Endothelial cell of umbilical vein (primary cell): ENCODE results near the gene PYGB.

Experiments
- POLR2AphosphoS5 ChIP-seq: IDR thresholded peaks from 2 replicates; pipeline ENCODE4 v1.6.1; 2012; ENCODE audit warnings: low read depth, mild to moderate bottlenecking, control low read depth, low read length, moderate library complexity; ENCODE audit not compliant: insufficient read depth
- TF ChIP-seq, protein P1 (sequence below), 2 donors: IDR thresholded peaks; 1 replicate in 1 of 2; 2 replicates in 1 of 2; pipeline ENCODE4 v1.5.1; 2011; ENCODE audit warnings: low read length in 2 of 2, mild to moderate bottlenecking in 2 of 2, moderate library complexity in 2 of 2, control low read depth in 1 of 2, inconsistent platforms in 1 of 2, low read depth in 1 of 2; ENCODE audit not compliant: insufficient read depth in 1 of 2; ENCODE audit errors: extremely low read depth in 1 of 2

DNA sequence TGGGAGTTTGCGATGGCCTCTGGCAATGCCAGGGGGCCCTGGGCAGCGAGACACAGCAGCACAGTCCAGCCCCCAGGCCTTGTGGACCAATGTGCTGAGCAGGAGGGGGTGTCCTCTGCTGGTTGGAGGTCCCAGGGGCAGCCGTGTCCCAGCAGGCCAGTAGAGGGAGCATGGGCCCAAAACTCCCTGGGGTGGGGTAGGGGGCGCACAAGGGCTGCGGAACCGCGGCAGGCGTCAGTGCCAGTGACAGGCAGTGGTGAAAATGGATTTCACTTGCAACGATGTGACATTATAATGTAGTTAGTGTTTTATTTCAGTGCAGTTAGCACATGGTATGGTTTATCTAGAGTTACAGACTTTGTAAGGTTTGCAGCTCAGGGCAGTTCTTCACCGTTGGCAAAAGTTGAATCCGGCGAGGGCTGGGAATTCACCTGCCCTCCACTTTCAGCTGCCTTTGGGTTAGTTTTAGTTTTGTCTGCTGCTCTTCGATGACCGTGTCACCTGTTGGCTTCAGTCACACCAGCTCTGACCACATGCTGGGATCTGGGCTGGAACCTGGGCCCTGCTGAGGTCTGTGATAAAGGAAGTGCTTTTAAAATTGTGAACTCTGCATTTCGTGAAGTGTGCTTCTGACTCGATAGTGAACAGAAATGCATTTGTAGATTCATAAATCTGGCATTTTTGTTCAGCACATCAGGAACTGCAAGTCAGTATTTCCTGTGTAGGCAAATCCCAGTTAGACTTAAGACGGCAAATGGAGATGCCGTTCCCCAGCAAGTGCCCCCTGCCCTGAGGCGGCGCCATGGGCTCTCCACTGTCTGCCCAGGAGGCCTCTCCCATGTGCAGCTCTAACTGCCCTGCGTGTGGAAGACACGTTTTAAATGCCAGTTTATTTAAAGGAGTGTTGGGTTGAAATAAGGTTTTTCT, 46.8 kb downstream of the PYGB start:
- TF ChIP-seq, protein P1, sequence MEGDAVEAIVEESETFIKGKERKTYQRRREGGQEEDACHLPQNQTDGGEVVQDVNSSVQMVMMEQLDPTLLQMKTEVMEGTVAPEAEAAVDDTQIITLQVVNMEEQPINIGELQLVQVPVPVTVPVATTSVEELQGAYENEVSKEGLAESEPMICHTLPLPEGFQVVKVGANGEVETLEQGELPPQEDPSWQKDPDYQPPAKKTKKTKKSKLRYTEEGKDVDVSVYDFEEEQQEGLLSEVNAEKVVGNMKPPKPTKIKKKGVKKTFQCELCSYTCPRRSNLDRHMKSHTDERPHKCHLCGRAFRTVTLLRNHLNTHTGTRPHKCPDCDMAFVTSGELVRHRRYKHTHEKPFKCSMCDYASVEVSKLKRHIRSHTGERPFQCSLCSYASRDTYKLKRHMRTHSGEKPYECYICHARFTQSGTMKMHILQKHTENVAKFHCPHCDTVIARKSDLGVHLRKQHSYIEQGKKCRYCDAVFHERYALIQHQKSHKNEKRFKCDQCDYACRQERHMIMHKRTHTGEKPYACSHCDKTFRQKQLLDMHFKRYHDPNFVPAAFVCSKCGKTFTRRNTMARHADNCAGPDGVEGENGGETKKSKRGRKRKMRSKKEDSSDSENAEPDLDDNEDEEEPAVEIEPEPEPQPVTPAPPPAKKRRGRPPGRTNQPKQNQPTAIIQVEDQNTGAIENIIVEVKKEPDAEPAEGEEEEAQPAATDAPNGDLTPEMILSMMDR (IDR thresholded peaks at IDR 0.05; ENCODE audit: extremely low read depth in 1 of 2, insufficient read depth in 1 of 2, low read depth in 1 of 2, low read length in 2 of 2): peak; percentile 93 to 98
- no peak for TF ChIP-seq POLR2AphosphoS5
